Esophagus muscularis mucosa (tissue), 4 donors: ENCODE results near the gene ECI2. TPM values are rescaled to one million over a fixed set of nuclear protein-coding genes. Genes with fewer than 3 reads are reported as not detected.

ENCODE experiments used
- DNase-seq: peaks from one replicate; pipeline ENCODE4 v3.0.0-alpha.2; 2017; ENCODE audit errors: extremely low spot score
- H3K27ac ChIP-seq, 4 donors: fragments of 200-600 bp; sonication (generic); replicated peaks in 1 of 4; 1 replicate in 3 of 4; 2 replicates in 1 of 4; pipeline ENCODE4 v1.5.1; 2016 to 2019; ENCODE audit warnings: mild to moderate bottlenecking in 1 of 4
- H3K27me3 ChIP-seq, 4 donors: fragments of 200-600 bp; sonication (generic); one replicate each; pipeline versions ENCODE4 v1.5.1 to v1.6.0; 2016 to 2019
- H3K36me3 ChIP-seq, 4 donors: fragments of 200-600 bp; sonication (generic); one replicate each; pipeline ENCODE4 v1.5.1; 2016 to 2019
- H3K4me1 ChIP-seq, 4 donors: fragments of 200-600 bp; sonication (generic); one replicate each; pipeline ENCODE4 v1.5.1; 2016 to 2019
- H3K4me3 ChIP-seq, 4 donors: fragments of 200-600 bp; sonication (generic); 1 replicate in 2 of 4; 2 replicates in 2 of 4; pipeline ENCODE4 v1.5.1; 2016 to 2019; ENCODE audit warnings: mild to moderate bottlenecking in 4 of 4, moderate library complexity in 1 of 4
- H3K9me3 ChIP-seq, 4 donors: fragments of 200-600 bp; sonication (generic); 1 replicate in 3 of 4; 2 replicates in 1 of 4; pipeline ENCODE4 v1.5.1; 2016 to 2019
- EP300 ChIP-seq: sonication (generic); formaldehyde crosslinking; IDR thresholded peaks from one replicate; pipeline ENCODE4 v1.6.1; 2017; ENCODE audit warnings: antibody characterized with exemption
- POLR2A ChIP-seq: fragments of 450-650 bp; IDR thresholded peaks from one replicate; pipeline ENCODE4 v1.6.1; 2017; ENCODE audit warnings: antibody characterized with exemption, moderate library complexity, mild to moderate bottlenecking, low read depth
- POLR2AphosphoS5 ChIP-seq, 2 donors: sonication (generic); formaldehyde crosslinking; IDR thresholded peaks; one replicate each; pipeline ENCODE4 v1.6.1; 2017; ENCODE audit warnings: antibody characterized with exemption in 2 of 2
- WGBS: methylation state at CpG from one replicate; pipeline ENCODE4 v1.1.5; 2018; 5-methylcytosine and 5-hydroxymethylcytosine counted together
- intact Hi-C: fragments of 100-400 bp; cut with DNase I; formaldehyde crosslinking; loops from one replicate; pipeline ENCODE4 v1.15.1; 2023
- total RNA-seq, 4 donors: library from RNA; depleted of rRNA; stranded (reverse); fragments of >200 nt; gene quantifications; one replicate each; pipeline versions ENCODE4 v1.1.0 to v1.2.1, GENCODE V29; 2016
- TF ChIP-seq, protein P1 (sequence below), 3 experiments: fragments of 200-600 bp in 2 of 3; fragments of 450-650 bp in 1 of 3; sonication (generic) in 2 of 3; IDR thresholded peaks; one replicate each; pipeline ENCODE4 v1.5.1; 2017 to 2019; ENCODE audit warnings: antibody characterized with exemption in 3 of 3, mild to moderate bottlenecking in 2 of 3, moderate library complexity in 1 of 3

The ECI2 gene
- total RNA-seq, 4 donors from 2014 or later: 35.8 to 47.8 (median 43.8) TPM

DNA sequence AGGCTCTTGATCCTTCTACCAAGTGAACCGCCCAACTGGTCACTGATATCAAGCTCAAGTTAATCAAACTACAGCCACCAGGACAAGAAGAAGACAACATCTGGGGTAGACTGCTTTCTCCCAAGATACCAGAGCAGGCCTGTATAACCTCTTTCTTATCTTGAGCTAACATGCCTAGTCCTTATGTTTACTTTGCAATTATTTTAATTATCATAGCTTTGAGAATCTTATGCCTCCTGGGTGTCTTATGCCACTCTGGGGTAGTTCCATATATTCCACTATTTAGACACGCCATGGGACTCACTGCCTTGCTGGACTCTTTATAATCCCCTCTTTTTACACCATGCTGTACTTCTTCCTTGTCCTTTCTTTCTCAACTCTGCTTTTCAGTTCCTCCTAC is 41.5 kb upstream of the ECI2 start:
- Histone ChIP-seq H3K36me3 (no peaks in the 10 kb centered on the region), H3K9me3 (no peaks in the 10 kb centered on the region), H3K4me1 (no peaks in the 10 kb centered on the region), H3K27ac (no peak overlapping the region), H3K4me3 (no peak overlapping the region), H3K27me3 (no peaks in the 10 kb centered on the region)
- intact Hi-C loops: no loop called here
- DNase-seq: peak; percentile 29
- TF ChIP-seq, protein P1, sequence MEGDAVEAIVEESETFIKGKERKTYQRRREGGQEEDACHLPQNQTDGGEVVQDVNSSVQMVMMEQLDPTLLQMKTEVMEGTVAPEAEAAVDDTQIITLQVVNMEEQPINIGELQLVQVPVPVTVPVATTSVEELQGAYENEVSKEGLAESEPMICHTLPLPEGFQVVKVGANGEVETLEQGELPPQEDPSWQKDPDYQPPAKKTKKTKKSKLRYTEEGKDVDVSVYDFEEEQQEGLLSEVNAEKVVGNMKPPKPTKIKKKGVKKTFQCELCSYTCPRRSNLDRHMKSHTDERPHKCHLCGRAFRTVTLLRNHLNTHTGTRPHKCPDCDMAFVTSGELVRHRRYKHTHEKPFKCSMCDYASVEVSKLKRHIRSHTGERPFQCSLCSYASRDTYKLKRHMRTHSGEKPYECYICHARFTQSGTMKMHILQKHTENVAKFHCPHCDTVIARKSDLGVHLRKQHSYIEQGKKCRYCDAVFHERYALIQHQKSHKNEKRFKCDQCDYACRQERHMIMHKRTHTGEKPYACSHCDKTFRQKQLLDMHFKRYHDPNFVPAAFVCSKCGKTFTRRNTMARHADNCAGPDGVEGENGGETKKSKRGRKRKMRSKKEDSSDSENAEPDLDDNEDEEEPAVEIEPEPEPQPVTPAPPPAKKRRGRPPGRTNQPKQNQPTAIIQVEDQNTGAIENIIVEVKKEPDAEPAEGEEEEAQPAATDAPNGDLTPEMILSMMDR (IDR thresholded peaks at IDR 0.05): no peak
- TF ChIP-seq POLR2AphosphoS5 (IDR thresholded peaks at IDR 0.05) (no peak), EP300 (no peak), POLR2A (no peak)
- 98% methylated on average over 2 of the region's 2 CpGs for WGBS

DNA sequence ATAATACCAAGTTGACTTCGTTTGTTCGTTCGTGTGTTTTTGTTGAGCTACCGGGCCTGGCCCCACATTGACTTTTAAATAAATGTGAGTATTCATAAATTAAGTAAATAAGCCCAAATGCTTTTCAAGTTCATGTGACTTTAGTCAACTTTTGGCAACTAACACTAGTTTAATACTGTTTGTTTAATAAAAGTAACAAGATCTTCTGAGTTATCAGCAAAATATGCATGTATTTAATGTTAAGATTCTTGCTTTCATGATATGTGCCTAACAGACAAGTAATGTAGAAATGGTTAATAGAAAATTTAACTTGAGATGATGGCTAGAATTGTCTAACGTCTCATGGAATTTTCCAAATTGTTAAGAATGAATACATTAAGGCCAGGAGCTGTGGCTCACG is 38.7 kb upstream of the ECI2 start:
- TF ChIP-seq EP300 (no peak), POLR2AphosphoS5 (IDR thresholded peaks at IDR 0.05) (no peak), POLR2A (no peak)
- TF ChIP-seq, protein P1 (IDR thresholded peaks at IDR 0.05): no peak
- Histone ChIP-seq H3K27ac (no peak overlapping the region), H3K4me3 (no peak overlapping the region), H3K36me3 (no peaks in the 10 kb centered on the region), H3K27me3 (no peaks in the 10 kb centered on the region), H3K9me3 (no peaks in the 10 kb centered on the region), H3K4me1 (no peaks in the 10 kb centered on the region)
- no peak for DNase-seq
- intact Hi-C loops: no loop called here
- WGBS: 94% methylated on average over 6 of the region's 6 CpGs

DNA sequence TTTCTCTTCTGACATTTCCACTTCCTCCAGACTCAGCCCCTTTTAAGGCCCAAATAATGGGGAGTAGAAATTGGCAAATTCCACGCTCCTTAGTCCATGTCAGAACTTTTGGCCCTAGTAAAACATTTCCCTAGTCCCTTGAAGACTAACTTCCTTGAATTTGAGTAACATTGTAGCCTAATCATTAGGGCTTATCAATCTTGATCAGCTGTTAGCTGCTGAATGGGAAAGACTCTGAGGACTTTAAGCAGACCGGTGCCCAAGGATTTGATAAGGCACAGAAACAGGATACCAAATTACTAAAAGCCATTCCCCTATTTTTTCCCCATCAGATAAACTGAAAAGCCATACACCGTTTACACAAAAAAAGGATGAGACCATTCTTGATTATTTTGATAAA is 37.0 kb upstream of the ECI2 start:
- H3K4me3 ChIP-seq: no peak overlapping the region
- no peak for DNase-seq
- no peaks in the 10 kb centered on the region for H3K36me3 ChIP-seq
- no peaks in the 10 kb centered on the region for H3K27me3 ChIP-seq
- 75% methylated on average over 3 of the region's 3 CpGs for WGBS
- no peak overlapping the region for H3K27ac ChIP-seq
- peaks cover 0 to 4% (median 2%) of the 10 kb centered on the region in 4 donors for H3K9me3 ChIP-seq
- TF ChIP-seq EP300 (no peak), POLR2A (no peak), POLR2AphosphoS5 (IDR thresholded peaks at IDR 0.05) (no peak)
- TF ChIP-seq, protein P1 (IDR thresholded peaks at IDR 0.05): no peak
- intact Hi-C loops: no loop called here
- no peaks in the 10 kb centered on the region for H3K4me1 ChIP-seq

DNA sequence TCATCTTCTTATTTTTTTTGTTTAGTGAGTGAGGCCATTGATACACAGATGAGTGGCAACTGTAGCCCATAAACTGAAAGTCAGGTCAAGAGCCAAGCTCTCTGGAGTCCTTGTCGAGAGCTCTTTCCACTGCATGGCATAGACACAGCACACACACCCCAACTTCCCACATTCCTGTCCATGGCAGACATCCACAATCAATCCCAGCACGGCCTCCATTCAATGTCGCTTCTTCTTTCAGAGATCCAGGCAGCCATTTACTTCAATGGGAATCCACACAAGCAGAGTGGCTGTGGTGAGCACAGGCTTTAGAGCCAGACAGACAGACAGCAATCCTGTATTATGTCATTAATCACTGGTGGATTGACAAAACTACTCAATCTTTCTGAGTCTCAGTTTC is 34.9 kb upstream of the ECI2 start:
- H3K27ac ChIP-seq: no peak overlapping the region
- no peaks in the 10 kb centered on the region for H3K27me3 ChIP-seq
- WGBS: 88% methylated on average over 3 of the region's 3 CpGs
- peaks cover 0 to 4% (median 2%) of the 10 kb centered on the region in 4 donors for H3K9me3 ChIP-seq
- no peak overlapping the region for H3K4me3 ChIP-seq
- H3K4me1 ChIP-seq: no peaks in the 10 kb centered on the region
- no peak for DNase-seq
- H3K36me3 ChIP-seq: no peaks in the 10 kb centered on the region
- intact Hi-C loops: no loop called here
- TF ChIP-seq, protein P1 (IDR thresholded peaks at IDR 0.05): no peak
- TF ChIP-seq POLR2AphosphoS5 (IDR thresholded peaks at IDR 0.05): no peak
- TF ChIP-seq EP300: no peak
- no peak for TF ChIP-seq POLR2A
